Muscle layer of colon (tissue), 2 donors: Measurements from ENCODE around the gene CRIP2.

ENCODE experiments used
- H3K27ac ChIP-seq: one replicate; pipeline ENCODE4 v1.7.0; 2013; ENCODE audit warnings: low read depth, mild to moderate bottlenecking, low read length, moderate library complexity
- H3K27me3 ChIP-seq, 2 donors: one replicate each; pipeline ENCODE4 v1.7.0; 2013; ENCODE audit warnings: low read length in 2 of 2, mild to moderate bottlenecking in 2 of 2; ENCODE audit not compliant: insufficient read depth in 2 of 2, control insufficient read depth in 1 of 2
- H3K36me3 ChIP-seq: one replicate; pipeline ENCODE4 v1.7.0; 2013; ENCODE audit warnings: mild to moderate bottlenecking, low read length; ENCODE audit not compliant: insufficient read depth
- H3K4me1 ChIP-seq: one replicate; pipeline ENCODE4 v1.7.0; 2013; ENCODE audit warnings: mild to moderate bottlenecking, low read length; ENCODE audit not compliant: insufficient read depth
- H3K4me3 ChIP-seq, 2 donors: one replicate each; pipeline ENCODE4 v1.7.0; 2013; ENCODE audit warnings: low read length in 2 of 2, low read depth in 1 of 2, mild to moderate bottlenecking in 1 of 2, moderate library complexity in 1 of 2
- H3K9ac ChIP-seq: one replicate; pipeline ENCODE4 v1.7.0; 2013; ENCODE audit warnings: low read length
- H3K9me3 ChIP-seq: one replicate; pipeline ENCODE4 v1.7.0; 2013; ENCODE audit warnings: mild to moderate bottlenecking, low read length
- donor health status: abdominal sarcoma.
- donor health status: Adenocarcinoma of cecum.

Gene CRIP2

DNA sequence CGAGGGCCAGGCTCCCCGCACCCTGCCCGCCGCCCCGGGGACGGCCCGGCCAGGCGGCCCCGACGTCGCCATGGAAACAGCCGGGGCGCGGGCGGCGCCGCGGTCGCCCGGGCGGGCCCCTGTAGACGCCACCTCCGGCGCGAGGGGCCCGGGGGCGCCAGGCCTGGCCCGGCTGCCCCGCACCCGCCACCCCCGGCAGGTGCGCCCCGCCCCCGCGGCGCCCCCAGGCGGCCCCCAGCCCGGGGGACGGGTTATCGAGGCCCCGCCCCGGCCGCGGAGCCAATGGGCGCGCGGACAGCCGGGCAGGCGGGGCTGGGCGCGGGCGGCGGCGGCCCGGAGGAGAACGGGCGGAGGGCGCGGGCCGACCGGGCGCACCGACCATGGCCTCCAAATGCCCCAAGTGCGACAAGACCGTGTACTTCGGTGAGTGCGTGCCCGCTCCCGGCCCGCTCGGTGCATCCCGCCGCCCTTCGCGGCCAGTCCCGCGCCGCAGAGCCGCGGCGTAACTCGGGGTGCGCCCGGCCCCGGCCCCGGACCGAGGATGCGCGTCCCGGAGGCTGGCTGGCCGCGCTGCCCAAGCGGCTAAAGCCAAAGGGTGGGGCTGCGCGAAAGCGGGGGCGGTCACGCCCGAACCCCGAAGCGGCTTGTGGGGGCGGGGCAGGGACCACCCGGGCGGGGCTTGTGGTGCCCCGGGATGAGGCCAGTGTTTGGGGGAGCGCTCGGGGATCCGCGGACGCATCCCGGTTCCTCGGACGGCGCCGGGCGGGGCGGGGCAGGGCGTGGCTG lies at the start of gene CRIP2:
TSS of gene CRIP2 (plus strand) at position 339 of the 786 bp plus-strand sequence. CDS start at position 381, 42 bp downstream.
- H3K27me3 ChIP-seq: peaks cover 0 to 32% of the 10 kb centered on the region in 2 donors
- peak within 1 kb of the TSS; percentile 59 to 61 for H3K4me3 ChIP-seq
- H3K36me3 ChIP-seq: no peaks in the 10 kb centered on the region
- H3K9me3 ChIP-seq: no peaks in the 10 kb centered on the region
- H3K4me1 ChIP-seq: peaks cover 22% of the 10 kb centered on the region
- no peak within 1 kb of the TSS for H3K9ac ChIP-seq
- H3K27ac ChIP-seq: peak within 1 kb of the TSS; percentile 7

DNA sequence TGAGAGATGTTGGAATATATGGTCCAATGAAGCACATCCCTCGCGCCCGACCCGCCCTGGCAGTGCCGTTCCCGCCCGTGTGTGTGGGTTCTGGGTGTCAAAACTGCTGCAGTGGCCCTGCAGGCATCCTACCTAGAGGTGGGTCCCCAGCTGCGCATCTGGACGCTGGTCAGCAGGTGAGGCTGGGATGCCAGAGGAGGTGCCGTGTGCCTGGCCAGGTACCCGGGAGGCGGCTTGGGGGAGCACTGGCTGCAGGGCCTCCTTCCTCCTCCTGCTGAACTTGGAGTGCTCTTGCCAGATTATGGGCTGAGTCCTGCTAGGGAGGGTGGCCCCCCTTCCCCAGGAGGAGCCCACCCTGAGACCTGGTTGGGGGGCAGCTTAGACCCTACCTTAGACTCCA lies 49.8 kb upstream of the CRIP2 start:
- no peaks in the 10 kb centered on the region for H3K36me3 ChIP-seq
- no peaks in the 10 kb centered on the region for H3K9me3 ChIP-seq

GRCh38 chr14:105425823-105426247 lies 48.8 kb upstream of the CRIP2 start:
- no peaks in the 10 kb centered on the region for H3K27me3 ChIP-seq
- no peak overlapping the region for H3K27ac ChIP-seq
- H3K4me1 ChIP-seq: peaks cover 11% of the 10 kb centered on the region
- H3K4me3 ChIP-seq: no peak overlapping the region
- no peak overlapping the region for H3K9ac ChIP-seq
- H3K36me3 ChIP-seq: no peaks in the 10 kb centered on the region
- H3K9me3 ChIP-seq: no peaks in the 10 kb centered on the region

More for the DNA sequence above, 49.8 kb upstream of the CRIP2 start:
- no peaks in the 10 kb centered on the region for H3K27me3 ChIP-seq
- H3K27ac ChIP-seq: no peak overlapping the region
- peaks cover 14% of the 10 kb centered on the region for H3K4me1 ChIP-seq
- no peak overlapping the region for H3K9ac ChIP-seq
- H3K4me3 ChIP-seq: no peak overlapping the region

DNA sequence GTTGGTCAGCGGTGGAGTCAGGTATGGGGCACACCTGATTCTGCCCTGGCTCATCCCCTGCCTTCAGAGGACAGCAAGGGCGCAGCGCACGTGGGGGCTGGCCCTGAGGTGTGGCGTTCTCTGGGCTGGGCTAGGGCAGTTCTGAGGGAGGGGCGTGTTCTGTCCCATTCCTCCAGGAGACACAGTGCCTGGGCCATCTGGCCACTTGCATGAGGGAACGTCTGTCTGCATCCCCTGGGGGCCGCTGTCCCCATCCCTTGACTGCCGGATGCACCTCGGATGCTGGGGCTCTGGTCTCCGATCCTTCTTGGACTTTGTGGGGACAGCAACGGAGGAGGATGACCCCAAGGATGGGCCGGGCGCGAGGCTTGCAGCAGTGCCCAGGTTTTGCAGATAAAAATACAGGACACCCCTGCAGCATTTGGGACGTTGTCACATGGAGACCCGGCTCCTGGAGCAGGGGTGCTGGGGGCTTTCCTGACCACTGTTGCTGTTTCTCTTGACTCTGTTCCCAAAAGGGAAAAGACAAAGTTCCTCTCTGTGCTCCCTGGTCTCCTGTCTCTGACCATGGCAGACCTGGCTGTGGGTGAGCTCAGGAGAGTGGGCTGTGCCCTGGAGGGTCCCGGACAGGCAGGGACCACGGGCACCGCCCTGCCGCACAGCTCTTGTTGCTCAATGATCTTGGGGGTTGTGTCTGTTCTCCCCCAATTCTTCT lies 48.0 kb upstream of the CRIP2 start:
- Histone ChIP-seq H3K4me1 (peaks cover 3% of the 10 kb centered on the region), H3K27ac (no peak overlapping the region), H3K9me3 (no peaks in the 10 kb centered on the region)

GRCh38 chr14:105427412-105427811 lies 47.2 kb upstream of the CRIP2 start:
- no peak overlapping the region for H3K27ac ChIP-seq
- no peak overlapping the region for H3K4me3 ChIP-seq
- H3K9ac ChIP-seq: no peak overlapping the region
- no peaks in the 10 kb centered on the region for H3K36me3 ChIP-seq
- H3K4me1 ChIP-seq: no peaks in the 10 kb centered on the region
- H3K9me3 ChIP-seq: no peaks in the 10 kb centered on the region
- H3K27me3 ChIP-seq: no peaks in the 10 kb centered on the region

More for the DNA sequence above, 48.0 kb upstream of the CRIP2 start:
- no peaks in the 10 kb centered on the region for H3K27me3 ChIP-seq
- H3K36me3 ChIP-seq: no peaks in the 10 kb centered on the region
- no peak overlapping the region for H3K9ac ChIP-seq
- no peak overlapping the region for H3K4me3 ChIP-seq

- H3K27ac ChIP-seq: no peak overlapping the region
- no peaks in the 10 kb centered on the region for H3K4me1 ChIP-seq
- no peaks in the 10 kb centered on the region for H3K27me3 ChIP-seq
- H3K36me3 ChIP-seq: no peaks in the 10 kb centered on the region
- no peak overlapping the region for H3K4me3 ChIP-seq
- no peak overlapping the region for H3K9ac ChIP-seq
- no peaks in the 10 kb centered on the region for H3K9me3 ChIP-seq
Measured at GRCh38 chr14:105427936-105428485, 46.6 kb upstream of the CRIP2 start.

DNA sequence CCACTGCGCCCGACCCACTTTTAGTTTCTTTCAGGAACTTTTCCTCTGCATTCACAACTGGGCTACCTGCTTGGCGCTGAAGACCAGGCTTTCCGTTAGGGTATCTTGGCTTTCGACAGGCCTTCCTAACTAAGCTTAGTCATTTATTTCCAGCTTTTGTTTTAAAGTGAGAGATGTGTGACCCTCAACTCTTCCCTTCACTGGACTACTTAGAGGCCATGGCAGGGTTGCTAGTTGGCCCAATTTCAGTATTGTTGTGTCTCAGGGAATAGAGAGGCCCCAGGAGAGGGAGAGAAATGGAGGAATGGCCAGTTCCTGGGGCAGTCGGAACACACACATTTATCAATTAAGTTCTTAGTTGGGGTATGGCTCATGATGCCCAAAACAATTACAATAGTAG lies 44.6 kb upstream of the CRIP2 start:
- H3K4me1 ChIP-seq: no peaks in the 10 kb centered on the region
- no peak overlapping the region for H3K27ac ChIP-seq
- no peak overlapping the region for H3K9ac ChIP-seq
- no peaks in the 10 kb centered on the region for H3K27me3 ChIP-seq
- no peak overlapping the region for H3K4me3 ChIP-seq
- no peaks in the 10 kb centered on the region for H3K9me3 ChIP-seq
- no peaks in the 10 kb centered on the region for H3K36me3 ChIP-seq

- Histone ChIP-seq H3K36me3 (no peaks in the 10 kb centered on the region), H3K9ac (no peak overlapping the region), H3K4me3 (no peak overlapping the region), H3K27me3 (no peaks in the 10 kb centered on the region), H3K9me3 (no peaks in the 10 kb centered on the region), H3K4me1 (no peaks in the 10 kb centered on the region), H3K27ac (no peak overlapping the region)
Measured at GRCh38 chr14:105430565-105430964, 44.1 kb upstream of the CRIP2 start.

- Histone ChIP-seq H3K27ac (no peak overlapping the region), H3K9me3 (no peaks in the 10 kb centered on the region), H3K36me3 (no peaks in the 10 kb centered on the region), H3K9ac (no peak overlapping the region), H3K4me1 (no peaks in the 10 kb centered on the region), H3K4me3 (no peak overlapping the region), H3K27me3 (no peaks in the 10 kb centered on the region)
Measured at GRCh38 chr14:105431256-105431655, 43.4 kb upstream of the CRIP2 start.

GRCh38 chr14:105432657-105433056 lies 42.0 kb upstream of the CRIP2 start:
- Histone ChIP-seq H3K36me3 (no peaks in the 10 kb centered on the region), H3K9ac (no peak overlapping the region), H3K4me1 (no peaks in the 10 kb centered on the region), H3K9me3 (no peaks in the 10 kb centered on the region), H3K4me3 (no peak overlapping the region), H3K27ac (no peak overlapping the region), H3K27me3 (no peaks in the 10 kb centered on the region)

DNA sequence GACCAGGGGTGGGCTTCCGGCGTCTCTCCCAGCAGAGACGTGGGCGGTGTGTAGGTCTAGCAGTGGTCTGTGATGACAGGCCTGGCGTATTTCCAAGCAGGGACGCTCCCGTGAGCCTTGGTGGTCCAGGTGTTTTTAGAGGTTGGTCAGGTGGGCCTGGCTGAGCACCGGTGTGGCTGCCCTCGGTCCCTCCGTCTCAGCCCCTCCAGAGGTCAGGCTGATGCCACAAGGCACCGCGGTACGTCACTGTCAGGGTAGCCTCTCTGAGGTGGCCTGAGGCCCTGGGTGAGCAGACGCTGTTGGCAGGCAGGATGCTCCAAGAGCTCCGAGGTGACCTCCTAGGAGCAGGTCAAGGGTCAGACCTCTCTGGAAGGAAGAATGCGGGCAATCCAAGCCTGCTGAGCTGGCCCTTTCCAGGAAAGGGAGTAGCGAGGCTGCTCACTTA lies 41.4 kb upstream of the CRIP2 start:
- Histone ChIP-seq H3K4me3 (no peak overlapping the region), H3K27ac (no peak overlapping the region), H3K9me3 (no peaks in the 10 kb centered on the region), H3K36me3 (no peaks in the 10 kb centered on the region), H3K4me1 (no peaks in the 10 kb centered on the region), H3K9ac (no peak overlapping the region), H3K27me3 (no peaks in the 10 kb centered on the region)
